NCI-H82 treated with DMSO at 0.1 percent for 48 hours (cell line): ENCODE results near the gene RASGRP1.

Experiments
- DNase-seq: peaks from one replicate; lab custom pipeline; 2025; ENCODE audit not compliant: unreplicated experiment; lab: John Stamatoyannopoulos, UW

RASGRP1 gene

GRCh38 chr15:38576261-38576660 is 11.6 kb upstream of the RASGRP1 start:
- DNase-seq = no peak

GRCh38 chr15:38565287-38565670 is 665 bp upstream of the RASGRP1 start:
- no peak for DNase-seq

DNA sequence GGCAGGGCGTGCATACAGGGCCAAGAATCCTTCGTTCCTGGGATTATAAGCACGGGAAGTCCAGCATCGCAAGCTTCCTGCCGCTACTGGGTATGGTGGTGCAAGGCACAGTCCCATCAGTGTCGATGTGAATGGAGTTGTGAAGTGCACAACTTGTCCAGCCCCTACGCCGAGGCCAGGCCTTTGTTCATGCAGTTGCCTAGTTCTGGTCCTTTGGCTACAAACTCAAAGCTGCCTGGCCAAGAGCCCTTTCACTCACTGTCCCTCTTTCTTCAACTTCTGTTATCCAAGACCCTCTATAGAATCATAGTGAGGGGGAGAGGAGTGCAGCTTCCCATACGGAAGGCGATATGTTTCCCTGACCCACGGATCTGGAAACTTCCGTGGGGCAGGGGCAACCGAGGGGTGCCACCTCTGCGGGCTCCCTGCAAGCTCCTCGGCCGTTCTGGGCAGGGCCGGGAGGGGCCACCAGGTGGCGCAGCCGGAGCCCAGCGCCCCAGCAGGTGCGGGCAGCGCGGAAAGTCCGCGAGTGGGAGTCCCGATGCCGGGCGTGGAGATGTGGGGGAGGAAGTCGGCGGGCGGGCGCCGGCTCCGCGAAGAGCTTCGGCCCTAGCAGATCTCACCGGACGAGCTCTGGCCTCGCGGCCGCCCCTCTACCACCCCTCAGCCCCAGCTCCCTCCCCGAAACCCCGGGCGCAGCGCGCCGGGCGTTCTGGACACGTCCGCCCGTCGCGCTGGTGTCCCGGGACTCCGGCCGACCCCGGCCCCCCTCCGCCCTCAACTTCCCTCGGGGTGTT is 693 bp downstream of the RASGRP1 start:
- no peak for DNase-seq

DNA sequence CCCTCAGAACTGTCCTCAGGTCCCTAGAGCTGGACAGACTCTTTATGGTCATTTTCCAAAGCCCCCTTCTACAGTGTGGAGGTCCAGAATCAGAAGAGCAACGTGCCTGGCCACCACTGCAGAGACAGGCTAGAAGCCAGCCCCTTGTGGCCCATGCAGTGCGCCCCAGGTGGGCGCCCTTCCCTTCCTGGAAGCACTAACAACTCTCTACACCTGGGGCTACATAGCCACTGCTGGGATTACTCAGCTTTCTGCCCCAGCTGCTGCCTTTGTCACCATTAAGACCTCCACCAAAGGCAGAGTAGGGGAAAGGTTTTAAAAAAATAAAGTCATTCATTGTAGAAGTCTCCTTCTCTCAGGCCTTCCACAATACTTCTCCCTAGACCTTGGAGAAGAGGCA is 2.3 kb downstream of the RASGRP1 start:
- no peak for DNase-seq

DNA sequence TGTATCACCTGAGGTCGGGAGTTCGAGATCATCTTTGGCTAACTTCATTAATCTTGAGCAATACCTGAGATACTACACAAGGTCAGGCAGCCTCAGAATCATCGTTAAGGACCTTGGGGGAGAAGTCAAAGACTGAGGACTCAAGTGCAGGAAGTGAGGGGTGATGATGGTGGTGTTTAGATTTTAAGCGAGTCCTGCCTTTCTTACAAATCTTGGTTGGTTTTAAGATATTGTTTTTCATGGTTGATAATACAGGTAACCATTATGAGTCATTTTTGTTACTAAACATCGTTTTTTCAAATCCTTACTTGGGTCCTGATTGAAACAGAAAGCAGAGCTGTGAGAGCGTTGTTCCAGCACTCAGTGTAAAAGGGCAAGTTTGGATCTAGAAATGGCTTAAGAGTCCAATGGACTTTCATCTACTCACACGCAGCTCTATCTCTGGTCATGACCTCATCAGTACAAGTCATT is 4.1 kb downstream of the RASGRP1 start:
- no peak for DNase-seq

GRCh38 chr15:38559636-38560307 is 4.8 kb downstream of the RASGRP1 start:
- no peak for DNase-seq

GRCh38 chr15:38559131-38559530 is 5.5 kb downstream of the RASGRP1 start:
- DNase-seq = no peak

DNA sequence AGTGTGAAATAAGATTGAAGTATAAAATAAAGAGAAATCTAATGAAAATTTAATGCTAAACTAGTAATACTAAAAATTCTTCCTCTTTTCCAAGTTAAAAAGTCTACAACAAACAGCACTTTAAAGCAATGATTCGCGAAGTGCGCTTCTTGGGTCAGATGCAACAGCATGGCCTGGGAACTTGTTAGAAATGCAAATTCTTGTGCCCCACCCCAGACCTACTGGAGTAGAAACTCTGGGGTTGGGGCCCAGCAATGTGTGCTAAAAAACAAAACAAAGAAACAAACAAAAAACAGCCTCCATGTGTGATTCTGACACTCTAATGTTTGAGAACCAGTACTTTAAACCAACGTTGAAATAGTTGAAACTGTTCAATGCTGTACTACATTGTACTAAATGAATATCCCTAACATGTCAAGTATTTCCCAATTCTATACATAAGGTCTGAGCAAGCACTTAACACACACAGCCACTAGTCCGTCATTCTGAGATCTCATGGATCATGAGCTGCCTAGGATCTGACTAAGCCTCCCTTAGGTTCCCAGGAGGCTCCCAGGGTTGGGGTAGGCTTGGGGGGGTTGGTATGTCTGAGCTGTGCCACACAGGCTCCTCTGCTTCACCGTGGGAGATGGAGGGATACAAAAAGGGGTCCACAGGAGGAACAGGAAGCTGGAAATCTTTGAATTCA is 6.1 kb downstream of the RASGRP1 start:
- no peak for DNase-seq

DNA sequence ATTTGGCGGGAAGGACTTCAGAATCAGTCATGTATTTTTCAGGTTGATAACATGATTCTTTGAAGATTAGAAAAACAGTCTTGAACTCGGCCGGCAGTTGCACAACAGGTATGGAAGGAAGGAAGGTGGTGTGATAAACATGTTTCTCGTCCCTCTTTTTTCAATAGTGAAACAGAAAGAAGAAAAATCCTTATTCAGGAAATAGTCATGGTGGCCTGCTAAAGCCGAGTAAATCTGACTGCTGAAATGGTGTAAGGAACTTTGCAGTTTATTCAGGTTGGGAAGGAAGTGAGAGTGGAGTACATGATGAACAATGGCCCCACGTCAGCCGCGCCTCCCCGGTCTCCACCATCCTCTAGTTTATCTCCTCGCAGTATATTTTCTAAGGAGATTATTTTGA is 6.7 kb downstream of the RASGRP1 start:
- no peak for DNase-seq

DNA sequence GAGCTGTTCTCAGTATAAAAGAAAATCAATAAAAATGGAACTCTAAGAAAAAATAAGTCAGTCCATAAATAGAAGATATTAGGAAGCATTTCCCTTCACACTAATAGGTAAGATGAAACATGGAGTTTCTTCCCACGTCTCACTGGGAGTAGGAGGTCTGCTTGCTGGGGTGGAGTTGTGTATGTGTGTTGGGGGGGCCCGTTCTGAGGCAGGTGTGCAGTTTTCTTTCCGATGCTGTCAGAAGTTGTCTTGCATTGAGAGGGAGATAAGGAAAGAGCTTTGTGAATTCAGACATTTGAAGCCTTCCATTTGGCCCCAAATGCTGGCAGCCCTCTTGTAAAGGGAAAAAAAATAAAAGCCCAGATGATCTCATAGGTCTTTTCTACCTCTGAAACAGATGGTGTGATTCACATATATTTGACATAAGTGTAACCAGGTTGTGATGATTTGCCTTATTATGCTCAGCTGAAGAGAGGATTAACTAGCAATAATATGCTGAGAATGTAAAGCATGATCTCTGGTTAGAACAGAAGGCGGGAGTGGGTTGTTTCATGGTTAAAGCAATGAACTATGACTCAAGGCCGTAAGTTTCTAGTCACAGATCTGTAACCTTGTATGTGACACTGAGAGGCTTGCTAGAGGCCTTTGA is 8.8 kb downstream of the RASGRP1 start:
- no peak for DNase-seq

GRCh38 chr15:38554354-38554753 is 10.3 kb downstream of the RASGRP1 start:
- no peak for DNase-seq

- no peak for DNase-seq
Measured at GRCh38 chr15:38553071-38553470, 11.5 kb downstream of the RASGRP1 start.

DNA sequence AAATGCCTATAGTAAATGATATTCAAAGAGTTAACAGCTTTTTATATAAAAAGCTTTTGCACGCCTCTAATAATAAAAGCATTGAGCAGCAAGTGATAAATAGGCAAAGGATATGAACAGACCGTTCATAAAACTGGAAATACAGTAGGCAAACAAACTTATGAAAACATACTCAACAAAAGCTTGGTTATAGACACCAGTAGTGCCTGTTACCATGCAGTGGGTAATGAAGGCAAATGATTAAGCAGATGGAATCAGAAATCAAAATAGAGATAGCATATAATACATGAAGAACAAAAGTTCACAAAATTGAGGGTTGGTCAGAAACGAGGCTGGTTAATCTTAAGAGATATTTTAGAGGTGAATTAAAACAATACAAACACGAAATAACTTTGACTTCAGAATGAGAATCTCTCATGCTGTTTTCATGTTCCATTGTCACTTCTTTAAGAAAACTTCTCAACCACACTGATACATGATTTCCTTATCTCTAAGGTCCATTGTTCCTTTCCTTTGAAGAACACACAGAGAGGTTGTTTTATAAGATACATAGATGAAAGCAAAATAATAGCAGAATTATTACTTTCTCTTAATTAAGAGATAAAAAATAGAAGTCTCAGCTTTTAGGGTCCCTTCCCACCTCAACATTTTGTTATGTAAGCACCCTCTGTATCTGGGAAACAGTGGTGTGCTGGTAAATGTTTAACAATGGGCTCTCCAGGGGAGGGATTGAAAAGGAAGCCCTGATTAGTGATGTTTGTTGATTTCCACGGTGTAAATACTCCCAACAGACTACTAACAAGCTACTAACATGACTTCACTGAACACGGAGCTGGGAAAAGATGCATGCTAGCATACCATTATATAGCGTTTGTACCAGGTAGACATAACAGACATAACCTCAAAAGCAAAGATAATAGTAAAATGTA is 12.6 kb downstream of the RASGRP1 start:
- DNase-seq = no peak

GRCh38 chr15:38549222-38549621 is 15.4 kb downstream of the RASGRP1 start:
- DNase-seq = no peak

GRCh38 chr15:38547255-38547997 is 17.2 kb downstream of the RASGRP1 start:
- no peak for DNase-seq

GRCh38 chr15:38545179-38545578 is 19.4 kb downstream of the RASGRP1 start:
- DNase-seq = no peak

DNA sequence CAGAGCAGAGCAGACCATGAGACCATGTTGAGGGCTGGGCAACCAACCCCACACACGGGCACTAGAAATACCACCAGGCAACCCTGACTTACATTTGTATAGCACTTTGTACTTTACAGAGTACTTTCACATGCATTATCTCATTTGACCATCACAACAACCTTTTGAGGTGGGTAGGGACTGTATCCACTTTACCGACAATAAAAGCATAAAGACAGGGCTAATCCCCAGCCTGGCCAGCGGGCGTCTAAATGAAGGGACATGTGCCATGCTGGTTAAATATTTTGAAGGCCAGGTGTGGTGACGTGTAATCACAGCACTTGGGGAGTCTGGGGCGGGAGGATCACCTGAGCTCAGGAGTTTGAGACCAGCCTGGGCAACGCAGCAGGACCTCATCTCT is 23.6 kb downstream of the RASGRP1 start:
- DNase-seq = no peak

GRCh38 chr15:38540510-38540909 is 24.1 kb downstream of the RASGRP1 start:
- DNase-seq = no peak

DNA sequence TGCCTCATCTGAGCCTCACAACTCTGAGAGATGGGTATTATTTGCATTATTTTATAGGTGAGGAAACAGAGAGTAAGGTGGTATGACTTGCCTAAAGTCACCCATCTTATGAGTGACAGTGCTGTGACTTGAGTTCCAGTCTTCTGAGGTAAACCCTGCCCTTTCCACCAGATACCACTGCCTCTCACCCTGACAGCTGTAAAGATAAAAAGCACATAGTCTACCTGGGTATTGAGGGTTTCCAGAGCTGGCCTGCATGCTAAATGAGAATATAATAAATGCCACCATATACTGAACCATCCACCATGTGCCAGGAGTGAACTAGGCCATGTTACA is 25.6 kb downstream of the RASGRP1 start:
- no peak for DNase-seq
